Measurements from ENCODE around the gene LTBP1. TPM values are rescaled to one million over a fixed set of nuclear protein-coding genes. Genes with fewer than 3 reads are reported as not detected.

The LTBP1 gene
- total RNA-seq, 1 donor from 2014 or later, result 0.07 TPM

DNA sequence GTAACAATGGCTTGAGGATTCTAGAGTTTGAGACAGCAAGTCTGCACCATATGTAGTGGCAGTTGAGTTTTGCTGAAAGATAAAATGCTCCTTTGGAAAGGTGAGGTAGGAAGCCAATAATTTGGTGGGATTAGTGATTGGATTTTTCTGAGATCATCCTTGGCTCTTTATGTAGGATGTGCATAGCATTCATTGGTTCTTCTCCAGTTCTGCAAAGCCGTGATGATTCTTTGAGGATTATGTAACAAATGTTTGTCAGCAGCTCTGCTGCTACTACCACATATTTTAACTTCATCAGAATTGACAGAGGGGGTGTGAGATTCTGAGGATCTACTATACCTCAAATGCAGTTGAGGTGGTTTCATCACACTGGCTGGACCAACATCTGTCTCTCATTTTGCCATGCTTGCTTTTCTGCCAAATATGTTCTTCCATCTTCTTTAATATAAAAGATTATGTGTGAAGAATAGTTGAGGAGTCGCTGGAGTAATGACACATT, 340.8 kb downstream of the LTBP1 start:
- no peak overlapping the region for H3K27ac Mint-ChIP-seq
- no peaks in the 10 kb centered on the region for H3K36me3 Mint-ChIP-seq (ENCODE audit: low read depth)
- intact Hi-C loops (cut with micrococcal nuclease), result no loop called here
- ATAC-seq (ENCODE audit: low read depth), result no peak
- TF ChIP-seq, protein P1, sequence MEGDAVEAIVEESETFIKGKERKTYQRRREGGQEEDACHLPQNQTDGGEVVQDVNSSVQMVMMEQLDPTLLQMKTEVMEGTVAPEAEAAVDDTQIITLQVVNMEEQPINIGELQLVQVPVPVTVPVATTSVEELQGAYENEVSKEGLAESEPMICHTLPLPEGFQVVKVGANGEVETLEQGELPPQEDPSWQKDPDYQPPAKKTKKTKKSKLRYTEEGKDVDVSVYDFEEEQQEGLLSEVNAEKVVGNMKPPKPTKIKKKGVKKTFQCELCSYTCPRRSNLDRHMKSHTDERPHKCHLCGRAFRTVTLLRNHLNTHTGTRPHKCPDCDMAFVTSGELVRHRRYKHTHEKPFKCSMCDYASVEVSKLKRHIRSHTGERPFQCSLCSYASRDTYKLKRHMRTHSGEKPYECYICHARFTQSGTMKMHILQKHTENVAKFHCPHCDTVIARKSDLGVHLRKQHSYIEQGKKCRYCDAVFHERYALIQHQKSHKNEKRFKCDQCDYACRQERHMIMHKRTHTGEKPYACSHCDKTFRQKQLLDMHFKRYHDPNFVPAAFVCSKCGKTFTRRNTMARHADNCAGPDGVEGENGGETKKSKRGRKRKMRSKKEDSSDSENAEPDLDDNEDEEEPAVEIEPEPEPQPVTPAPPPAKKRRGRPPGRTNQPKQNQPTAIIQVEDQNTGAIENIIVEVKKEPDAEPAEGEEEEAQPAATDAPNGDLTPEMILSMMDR (IDR thresholded peaks at IDR 0.05), result no peak
- H3K27me3 Mint-ChIP-seq, result peaks cover 12% of the 10 kb centered on the region
- ChIA-PET POLR2A (no interaction called here), CTCF (no interaction called here)
- H3K9me3 Mint-ChIP-seq, result no peaks in the 10 kb centered on the region
- DNase-seq, result no peak
- H3K4me1 Mint-ChIP-seq, result no peaks in the 10 kb centered on the region
- H3K4me3 Mint-ChIP-seq, result no peak overlapping the region

DNA sequence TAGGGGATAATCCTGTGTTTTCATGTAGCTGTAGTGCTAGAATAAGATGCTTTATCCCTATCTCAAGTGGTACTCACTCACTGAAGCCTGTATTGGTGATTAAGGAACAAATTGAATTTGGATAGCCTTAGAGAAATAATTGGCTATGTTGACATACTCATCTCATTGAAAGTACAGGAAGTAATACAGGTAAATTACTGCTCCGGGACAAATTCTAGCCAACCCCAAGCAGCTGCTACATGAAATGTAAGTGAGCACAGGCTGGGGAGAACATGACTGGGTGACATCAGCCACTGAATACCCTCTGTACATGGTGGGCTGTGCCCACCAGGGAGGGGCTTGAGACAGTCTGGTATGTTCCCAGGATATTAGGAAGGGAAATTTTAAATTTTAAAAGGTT, 341.3 kb downstream of the LTBP1 start:
- Mint-ChIP-seq H3K4me1 (no peaks in the 10 kb centered on the region), H3K4me3 (no peak overlapping the region), H3K9me3 (no peaks in the 10 kb centered on the region), H3K27me3 (peaks cover 17% of the 10 kb centered on the region), H3K27ac (no peak overlapping the region), H3K36me3 (ENCODE audit: low read depth) (no peaks in the 10 kb centered on the region)
- ChIA-PET CTCF (no interaction called here), POLR2A (no interaction called here)
- intact Hi-C loops (cut with micrococcal nuclease), result no loop called here
- no peak for DNase-seq
- TF ChIP-seq, protein P1 (IDR thresholded peaks at IDR 0.05), result no peak
- no peak for ATAC-seq (ENCODE audit: low read depth)

DNA sequence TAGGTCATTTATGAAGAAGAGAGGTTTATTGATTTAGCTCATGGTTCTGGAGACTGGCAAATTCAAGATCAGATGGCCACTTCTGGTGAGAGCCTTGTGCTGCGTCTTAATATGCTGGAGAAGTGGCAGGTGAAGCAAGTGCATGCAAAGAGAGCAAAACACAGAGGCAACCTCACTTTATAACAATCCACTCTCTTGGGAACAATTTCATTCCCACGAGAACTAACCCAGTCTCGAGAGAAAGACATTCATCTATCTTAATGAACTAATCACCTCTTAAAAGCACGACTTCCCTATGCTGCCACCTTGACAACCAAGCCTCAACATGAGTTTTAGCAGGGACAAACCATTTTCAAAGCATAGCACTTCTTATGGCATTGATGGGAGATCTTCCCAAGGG, 343.2 kb downstream of the LTBP1 start:
- Mint-ChIP-seq H3K9me3 (no peaks in the 10 kb centered on the region), H3K27me3 (peaks cover 17% of the 10 kb centered on the region), H3K27ac (no peak overlapping the region), H3K36me3 (ENCODE audit: low read depth) (no peaks in the 10 kb centered on the region), H3K4me1 (no peaks in the 10 kb centered on the region), H3K4me3 (no peak overlapping the region)
- DNase-seq (no peak), ATAC-seq (ENCODE audit: low read depth) (no peak)
- ChIA-PET CTCF (no interaction called here), POLR2A (no interaction called here)
- TF ChIP-seq, protein P1 (IDR thresholded peaks at IDR 0.05), result no peak
- intact Hi-C loops (cut with micrococcal nuclease), result no loop called here

DNA sequence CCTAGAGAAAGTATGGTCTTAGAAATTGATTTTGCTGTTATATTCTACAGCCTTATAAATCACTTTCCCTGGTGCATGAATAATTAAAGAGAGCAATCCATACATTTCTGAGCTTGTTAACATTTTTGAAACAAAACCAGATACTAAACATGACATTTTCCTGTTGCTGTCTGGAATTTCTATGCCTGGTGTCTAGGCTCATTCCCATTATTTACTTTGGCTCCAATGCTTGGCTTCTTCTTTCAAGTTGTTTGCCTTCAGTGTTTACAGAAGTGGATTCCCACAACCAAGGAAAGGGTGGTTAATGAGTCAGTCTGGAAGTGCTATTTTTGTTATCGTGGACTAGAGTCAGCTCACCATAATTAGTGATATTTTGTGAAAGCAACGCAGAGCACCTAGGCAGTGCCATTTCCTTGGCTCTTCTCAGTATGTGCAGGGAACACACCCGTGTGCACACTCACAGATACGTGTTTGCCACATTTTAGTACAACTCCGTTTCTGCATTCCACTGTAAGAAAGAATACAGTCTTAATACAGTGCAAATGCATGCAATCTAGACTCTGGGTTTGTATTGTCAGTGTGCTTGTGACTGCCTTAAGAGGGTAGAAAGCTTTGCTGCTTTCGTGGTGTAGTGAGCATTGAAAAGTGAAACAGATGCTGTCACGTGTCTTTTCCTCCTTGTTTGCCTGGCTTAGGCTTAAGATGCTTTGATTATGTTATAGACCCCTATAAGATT, 344.7 kb downstream of the LTBP1 start:
- TF ChIP-seq, protein P1 (IDR thresholded peaks at IDR 0.05), result no peak
- H3K4me3 Mint-ChIP-seq, result no peak overlapping the region
- no peaks in the 10 kb centered on the region for H3K36me3 Mint-ChIP-seq (ENCODE audit: low read depth)
- H3K9me3 Mint-ChIP-seq, result no peaks in the 10 kb centered on the region
- no peak for ATAC-seq (ENCODE audit: low read depth)
- no peak overlapping the region for H3K27ac Mint-ChIP-seq
- POLR2A ChIA-PET, result no interaction called here
- CTCF ChIA-PET, result no interaction called here
- H3K27me3 Mint-ChIP-seq, result peaks cover 10% of the 10 kb centered on the region
- no peak for DNase-seq
- no peaks in the 10 kb centered on the region for H3K4me1 Mint-ChIP-seq
- intact Hi-C loops (cut with micrococcal nuclease), result no loop called here

DNA sequence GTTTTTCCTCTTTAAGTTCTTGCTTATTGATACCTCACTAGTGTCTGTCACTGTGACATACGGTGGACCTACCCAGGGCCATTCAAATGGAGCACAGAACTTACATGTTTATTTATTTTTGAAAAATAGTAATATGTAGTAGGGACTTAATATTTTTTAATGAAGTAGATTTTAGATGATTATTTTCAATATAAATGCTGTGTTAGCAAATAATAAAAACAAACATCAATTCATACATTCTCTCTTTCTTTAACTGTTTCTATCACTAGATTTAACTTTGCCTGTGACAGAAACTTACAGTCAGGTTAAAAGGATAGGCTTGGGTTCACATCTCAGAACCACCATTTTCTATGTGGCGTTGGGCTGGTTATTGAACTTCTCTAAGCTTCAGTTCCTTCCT, 345.3 kb downstream of the LTBP1 start:
- Mint-ChIP-seq H3K27ac (no peak overlapping the region), H3K4me1 (no peaks in the 10 kb centered on the region), H3K36me3 (ENCODE audit: low read depth) (no peaks in the 10 kb centered on the region), H3K27me3 (peaks cover 11% of the 10 kb centered on the region), H3K4me3 (no peak overlapping the region), H3K9me3 (no peaks in the 10 kb centered on the region)
- ChIA-PET CTCF (no interaction called here), POLR2A (no interaction called here)
- ATAC-seq (ENCODE audit: low read depth) (no peak), DNase-seq (no peak)
- TF ChIP-seq, protein P1 (IDR thresholded peaks at IDR 0.05), result no peak
- intact Hi-C loops (cut with micrococcal nuclease), result no loop called here

Measured in activated B cell treated with CpG ODN at 0.5 μM for 24 hours (primary cell).